Mesendoderm (in vitro differentiated cells): ENCODE data around the gene TPPP.

Source experiments
- DNase-seq: peaks from one replicate; pipeline ENCODE4 v3.0.0; 2013
- H2AK5ac ChIP-seq: 2 replicates; pipeline ENCODE4 v1.6.1; 2013; ENCODE audit warnings: low read length, inconsistent platforms
- H2BK120ac ChIP-seq: 2 replicates; pipeline ENCODE4 v1.6.1; 2013; ENCODE audit warnings: low read depth, mild to moderate bottlenecking, low read length, moderate library complexity, mixed read lengths
- H2BK15ac ChIP-seq: replicated peaks from 2 replicates; pipeline ENCODE4 v1.6.1; 2013; ENCODE audit warnings: low read depth, mild to moderate bottlenecking, moderate library complexity
- H2BK5ac ChIP-seq: 2 replicates; pipeline ENCODE4 v1.6.1; 2013; ENCODE audit warnings: low read length, inconsistent platforms
- H3K18ac ChIP-seq: 2 replicates; pipeline ENCODE4 v1.6.1; 2013; ENCODE audit warnings: mild to moderate bottlenecking, low read length, mixed read lengths
- H3K23ac ChIP-seq: one replicate; pipeline ENCODE4 v1.6.1; 2013; ENCODE audit warnings: low read length
- H3K27ac ChIP-seq: 2 replicates; pipeline ENCODE4 v1.5.1; 2013; ENCODE audit warnings: low read depth, mild to moderate bottlenecking, inconsistent platforms, low read length, moderate library complexity
- H3K27me3 ChIP-seq: 2 replicates; pipeline ENCODE4 v1.6.1; 2013; ENCODE audit warnings: low read length, control low read depth, mild to moderate bottlenecking, inconsistent platforms; ENCODE audit not compliant: insufficient read depth, poor library complexity
- H3K36me3 ChIP-seq: 2 replicates; pipeline ENCODE4 v1.6.1; 2013; ENCODE audit warnings: low read length, inconsistent platforms; ENCODE audit not compliant: control insufficient read depth, insufficient read depth
- H3K4ac ChIP-seq: one replicate; pipeline ENCODE4 v1.6.1; 2013; ENCODE audit warnings: low read depth, mild to moderate bottlenecking, low read length, moderate library complexity
- H3K4me1 ChIP-seq: 2 replicates; pipeline ENCODE4 v1.6.1; 2013; ENCODE audit warnings: low read depth, low read length, inconsistent platforms; ENCODE audit not compliant: control insufficient read depth
- H3K4me2 ChIP-seq: 2 replicates; pipeline ENCODE4 v1.6.1; 2013; ENCODE audit warnings: low read length
- H3K4me3 ChIP-seq: 2 replicates; pipeline ENCODE4 v1.5.1; 2013; ENCODE audit warnings: mild to moderate bottlenecking, low read length
- H3K56ac ChIP-seq: one replicate; pipeline ENCODE4 v1.6.1; 2013; ENCODE audit warnings: low read length
- H3K79me1 ChIP-seq: 2 replicates; pipeline ENCODE4 v1.6.1; 2013; ENCODE audit warnings: low read length, inconsistent platforms
- H3K79me2 ChIP-seq: 2 replicates; pipeline ENCODE4 v1.6.1; 2013; ENCODE audit warnings: mild to moderate bottlenecking, low read length; ENCODE audit not compliant: control insufficient read depth, insufficient read depth
- H3K9ac ChIP-seq: 2 replicates; pipeline ENCODE4 v1.6.1; 2013; ENCODE audit warnings: low read length, inconsistent platforms
- H4K5ac ChIP-seq: one replicate; pipeline ENCODE4 v1.6.1; 2013; ENCODE audit warnings: low read length
- H4K8ac ChIP-seq: one replicate; pipeline ENCODE4 v1.6.1; 2013; ENCODE audit warnings: low read depth, mild to moderate bottlenecking, control low read depth, low read length, moderate library complexity
- WGBS: extraction: QIAGEN DNeasy Blood & Tissue Kit; methylation state at CpG from one replicate; pipeline ENCODE4 v1.1.7; 2013; ENCODE audit warnings: low lambda C conversion rate, missing lambda C conversion rate; ENCODE audit not compliant: insufficient coverage; ENCODE audit errors: extremely low coverage; 5-methylcytosine and 5-hydroxymethylcytosine counted together

TPPP gene

GRCh38 chr5:663436-664342 lies 29.5 kb downstream of the TPPP start:
- no peak overlapping the region for H2BK120ac ChIP-seq
- no peaks in the 10 kb centered on the region for H3K27me3 ChIP-seq
- H2BK15ac ChIP-seq, result no peak overlapping the region
- no peak overlapping the region for H3K27ac ChIP-seq
- no peaks in the 10 kb centered on the region for H3K79me1 ChIP-seq
- H3K18ac ChIP-seq, result no peak overlapping the region
- no peak for DNase-seq
- H2AK5ac ChIP-seq, result no peak overlapping the region
- no peak overlapping the region for H3K4me2 ChIP-seq
- no peak overlapping the region for H4K5ac ChIP-seq
- no peak overlapping the region for H3K4me3 ChIP-seq
- H3K36me3 ChIP-seq, result peaks cover 4% of the 10 kb centered on the region
- no peaks in the 10 kb centered on the region for H3K4me1 ChIP-seq
- no peak overlapping the region for H3K4ac ChIP-seq
- H4K8ac ChIP-seq, result no peak overlapping the region
- no peak overlapping the region for H3K56ac ChIP-seq
- H3K23ac ChIP-seq, result no peak overlapping the region
- WGBS, result no CpG with 5 or more reads among the region's 38 CpGs
- H3K79me2 ChIP-seq, result no peaks in the 10 kb centered on the region
- H3K9ac ChIP-seq, result no peak overlapping the region
- H2BK5ac ChIP-seq, result no peak overlapping the region

GRCh38 chr5:662751-663435 lies 30.3 kb downstream of the TPPP start:
- Histone ChIP-seq H2AK5ac (no peak overlapping the region), H3K56ac (no peak overlapping the region), H3K27me3 (no peaks in the 10 kb centered on the region), H3K4me1 (no peaks in the 10 kb centered on the region), H3K18ac (no peak overlapping the region), H4K5ac (no peak overlapping the region), H3K4ac (no peak overlapping the region), H3K9ac (no peak overlapping the region), H4K8ac (no peak overlapping the region), H3K27ac (no peak overlapping the region), H3K4me3 (no peak overlapping the region), H3K79me2 (no peaks in the 10 kb centered on the region), H2BK120ac (no peak overlapping the region), H2BK15ac (no peak overlapping the region), H2BK5ac (no peak overlapping the region), H3K23ac (no peak overlapping the region), H3K4me2 (no peak overlapping the region), H3K36me3 (peaks cover 4% of the 10 kb centered on the region), H3K79me1 (no peaks in the 10 kb centered on the region)
- no CpG with 5 or more reads among the region's 56 CpGs for WGBS
- no peak for DNase-seq

GRCh38 chr5:661891-662750 lies 31.0 kb downstream of the TPPP start:
- Histone ChIP-seq H3K23ac (no peak overlapping the region), H2BK120ac (no peak overlapping the region), H2AK5ac (no peak overlapping the region), H3K27ac (no peak overlapping the region), H3K4me1 (no peaks in the 10 kb centered on the region), H3K79me1 (no peaks in the 10 kb centered on the region), H2BK5ac (no peak overlapping the region), H3K4me2 (no peak overlapping the region), H3K9ac (no peak overlapping the region), H3K79me2 (no peaks in the 10 kb centered on the region), H3K4ac (no peak overlapping the region), H3K56ac (no peak overlapping the region), H3K4me3 (no peak overlapping the region), H3K27me3 (no peaks in the 10 kb centered on the region), H4K5ac (no peak overlapping the region), H2BK15ac (no peak overlapping the region), H3K36me3 (peaks cover 7% of the 10 kb centered on the region), H3K18ac (no peak overlapping the region), H4K8ac (no peak overlapping the region)
- no peak for DNase-seq
- no CpG with 5 or more reads among the region's 53 CpGs for WGBS

GRCh38 chr5:660491-661030 lies 32.6 kb downstream of the TPPP start:
- Histone ChIP-seq H3K56ac (no peak overlapping the region), H3K4ac (no peak overlapping the region), H4K5ac (no peak overlapping the region), H3K36me3 (peaks cover 8% of the 10 kb centered on the region), H2BK15ac (no peak overlapping the region), H3K4me3 (no peak overlapping the region), H3K79me2 (no peaks in the 10 kb centered on the region), H2AK5ac (no peak overlapping the region), H3K9ac (no peak overlapping the region), H3K4me1 (no peaks in the 10 kb centered on the region), H3K27ac (no peak overlapping the region), H3K79me1 (no peaks in the 10 kb centered on the region), H2BK120ac (no peak overlapping the region), H3K4me2 (no peak overlapping the region), H3K23ac (no peak overlapping the region), H3K18ac (no peak overlapping the region), H4K8ac (no peak overlapping the region), H2BK5ac (no peak overlapping the region), H3K27me3 (no peaks in the 10 kb centered on the region)
- no CpG with 5 or more reads among the region's 11 CpGs for WGBS
- DNase-seq, result no peak

GRCh38 chr5:659496-660263 lies 33.5 kb downstream of the TPPP start:
- Histone ChIP-seq H4K8ac (no peak overlapping the region), H3K23ac (no peak overlapping the region), H3K27me3 (no peaks in the 10 kb centered on the region), H3K79me1 (no peaks in the 10 kb centered on the region), H3K4me1 (no peaks in the 10 kb centered on the region), H3K36me3 (peaks cover 8% of the 10 kb centered on the region), H3K4ac (no peak overlapping the region), H3K4me2 (no peak overlapping the region), H4K5ac (no peak overlapping the region), H2BK120ac (no peak overlapping the region), H2BK15ac (no peak overlapping the region), H3K27ac (no peak overlapping the region), H3K4me3 (no peak overlapping the region), H3K18ac (no peak overlapping the region), H2AK5ac (no peak overlapping the region), H3K56ac (no peak overlapping the region), H3K9ac (no peak overlapping the region), H3K79me2 (no peaks in the 10 kb centered on the region), H2BK5ac (no peak overlapping the region)
- WGBS, result no CpG with 5 or more reads among the region's 16 CpGs
- DNase-seq, result no peak
